ENCODE results near the gene TENT4A. TPM values are rescaled to one million over a fixed set of nuclear protein-coding genes. Genes with fewer than 3 reads are reported as not detected.

TENT4A gene
- total and polyA plus RNA-seq, 8 donors = 17.1 to 38.2 (median 31.4) TPM

GRCh38 chr5:6721442-6721841, 8.2 kb downstream of the TENT4A start:
- Histone ChIP-seq H3K27ac (peak overlapping the region; percentile 71 to 75), H3K4me1 (peaks cover 30 to 72% of the 10 kb centered on the region in 2 donors), H3K27me3 (no peaks in the 10 kb centered on the region), H3K4me3 (no peak overlapping the region), H3K36me3 (no peaks in the 10 kb centered on the region), H3K9me3 (no peaks in the 10 kb centered on the region)
- intact Hi-C loops (cut with DNase I) = no loop called here
- TF ChIP-seq CTCF (IDR thresholded peaks at IDR 0.05) = no peak
- DNase-seq = no peak
- ATAC-seq = no peak

GRCh38 chr5:6722015-6722414, 8.8 kb downstream of the TENT4A start:
- TF ChIP-seq CTCF (IDR thresholded peaks at IDR 0.05) = no peak
- Histone ChIP-seq H3K9me3 (no peaks in the 10 kb centered on the region), H3K4me3 (peak overlapping the region in 1 of 2 donors; percentile 11), H3K27me3 (no peaks in the 10 kb centered on the region), H3K36me3 (no peaks in the 10 kb centered on the region), H3K4me1 (peaks cover 24 to 66% of the 10 kb centered on the region in 2 donors), H3K27ac (peak overlapping the region; percentile 71 to 75)
- peak; percentile 28 for ATAC-seq
- no peak for DNase-seq
- intact Hi-C loops (cut with DNase I) = no loop called here

- no peaks in the 10 kb centered on the region for H3K36me3 ChIP-seq
- H3K4me3 ChIP-seq = no peak overlapping the region
- no peaks in the 10 kb centered on the region for H3K27me3 ChIP-seq
- H3K27ac ChIP-seq = peak overlapping the region in 1 of 2 donors; percentile 75
- intact Hi-C loops (cut with DNase I) = no loop called here
- no peak for DNase-seq
- TF ChIP-seq CTCF (IDR thresholded peaks at IDR 0.05) = no peak
- no peaks in the 10 kb centered on the region for H3K9me3 ChIP-seq
- peaks cover 24 to 54% of the 10 kb centered on the region in 2 donors for H3K4me1 ChIP-seq
- ATAC-seq = peak; percentile 51
Measured at GRCh38 chr5:6723122-6723815, 10.0 kb downstream of the TENT4A start.

- no peak overlapping the region for H3K27ac ChIP-seq
- intact Hi-C loops (cut with DNase I) = no loop called here
- no peaks in the 10 kb centered on the region for H3K9me3 ChIP-seq
- peaks cover 24 to 53% of the 10 kb centered on the region in 2 donors for H3K4me1 ChIP-seq
- no peak for ATAC-seq
- no peak for TF ChIP-seq CTCF (IDR thresholded peaks at IDR 0.05)
- no peaks in the 10 kb centered on the region for H3K27me3 ChIP-seq
- H3K4me3 ChIP-seq = no peak overlapping the region
- DNase-seq = no peak
- H3K36me3 ChIP-seq = no peaks in the 10 kb centered on the region
Measured at GRCh38 chr5:6723816-6724300, 10.6 kb downstream of the TENT4A start.

GRCh38 chr5:6724321-6724929, 11.2 kb downstream of the TENT4A start:
- H3K9me3 ChIP-seq = no peaks in the 10 kb centered on the region
- no peak overlapping the region for H3K4me3 ChIP-seq
- peaks cover 24 to 56% of the 10 kb centered on the region in 2 donors for H3K4me1 ChIP-seq
- no peak for TF ChIP-seq CTCF (IDR thresholded peaks at IDR 0.05)
- no peaks in the 10 kb centered on the region for H3K27me3 ChIP-seq
- no peaks in the 10 kb centered on the region for H3K36me3 ChIP-seq
- no peak for DNase-seq
- no peak overlapping the region for H3K27ac ChIP-seq
- no peak for ATAC-seq
- intact Hi-C loops (cut with DNase I) = no loop called here

Measured in left lung (tissue), 10 donors.